Kasumi-1 (cell line): ENCODE results near the gene ZNF577.
"Not testable (repeated sequence)": the region's sequence is repeated elsewhere in the genome, so short reads cannot be mapped to it uniquely, and the experiment has no call there.

Source experiments
- DNase-seq, 2 experiments: peaks; one replicate each; lab custom pipeline; 2025; lab: John Stamatoyannopoulos, UW

ZNF577 gene

DNA sequence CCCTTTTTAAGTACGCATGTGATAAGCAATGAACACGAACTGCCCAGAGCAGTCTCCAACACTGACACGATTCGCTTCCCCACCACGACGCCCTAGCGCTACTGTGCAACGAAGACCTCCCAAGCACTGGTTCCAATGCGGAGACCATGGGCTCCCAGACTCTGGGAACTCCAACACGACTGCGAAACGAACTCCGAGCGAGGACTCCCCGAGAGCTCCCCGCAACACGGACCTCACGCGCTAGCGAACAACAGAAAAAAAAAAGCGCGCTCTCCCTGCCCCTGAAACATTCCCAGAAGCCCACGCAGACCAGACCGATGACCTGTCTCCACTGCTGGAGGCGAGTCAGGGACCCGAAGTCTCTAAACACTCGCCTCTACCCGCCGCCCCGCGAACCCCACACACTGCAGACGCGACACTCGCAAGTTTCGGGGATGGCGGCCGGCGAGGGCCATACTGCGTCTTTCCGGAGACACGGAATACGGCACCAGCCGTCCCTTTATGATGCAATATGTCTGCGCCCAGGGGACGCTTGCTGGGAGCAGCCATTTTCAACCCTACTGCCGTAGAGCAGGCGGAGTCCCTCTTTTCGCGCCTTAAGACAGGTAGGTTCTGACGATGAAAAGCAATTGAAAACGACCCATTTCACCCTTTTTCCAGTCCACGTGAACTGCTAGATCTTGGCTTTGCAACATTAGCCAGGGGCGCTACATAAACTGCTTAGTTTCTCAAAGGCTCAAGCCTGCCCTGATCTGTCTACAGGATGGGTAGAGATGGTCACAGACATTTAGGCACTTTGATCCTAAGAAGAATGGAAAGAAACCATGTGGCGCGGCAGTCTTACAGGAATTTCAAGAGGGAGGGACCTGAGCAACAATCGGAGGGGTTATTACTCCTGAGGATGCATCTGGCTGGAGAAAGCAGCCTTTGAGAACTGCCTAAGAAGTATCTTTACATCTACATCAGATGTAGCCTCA, at the start of gene ZNF577:
Gene ZNF577, minus strand, starts transcription at position 430 of the 977 bp plus-strand sequence. CDS start 7,569 bp downstream, outside the sequence.
- DNase-seq: no peak

DNA sequence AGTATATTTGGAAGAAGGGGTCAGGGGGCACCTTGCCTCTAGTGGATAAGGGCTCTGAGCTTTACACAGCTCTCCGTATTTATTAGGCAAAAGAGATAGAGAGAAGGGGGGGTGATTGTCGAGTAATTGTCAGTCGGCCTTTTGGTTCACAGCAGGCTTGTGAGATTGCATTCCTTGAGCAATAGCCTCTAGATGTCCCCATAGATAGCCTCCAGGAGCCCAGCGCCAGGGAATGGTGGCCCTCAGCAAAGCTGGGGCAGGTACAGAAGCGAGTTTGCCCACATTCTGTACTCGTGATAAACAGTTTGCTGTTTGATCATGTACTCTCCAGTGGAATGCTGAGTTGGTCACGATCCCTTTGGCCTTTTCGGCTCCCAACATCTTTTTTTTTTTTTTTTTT, 44.2 kb upstream of the ZNF577 start:
- DNase-seq: no peak

DNA sequence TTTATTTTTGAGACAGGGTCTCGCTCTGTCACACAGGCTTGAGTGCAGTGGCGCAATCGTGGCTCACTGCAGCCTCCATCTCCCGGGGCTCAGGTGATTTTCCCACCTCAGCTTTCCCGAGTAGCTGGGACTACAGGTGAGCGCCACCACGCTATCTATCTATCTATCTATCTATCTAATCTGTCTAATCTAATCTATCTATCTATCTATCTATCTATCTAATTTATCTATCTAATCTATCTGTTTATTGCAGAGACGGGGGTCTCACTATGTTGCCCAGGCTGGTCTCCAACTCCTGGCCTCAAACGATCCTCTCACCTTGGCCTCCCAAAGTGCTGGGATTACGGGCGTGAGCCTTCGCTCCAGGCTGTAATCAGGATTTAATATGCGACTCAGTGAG, 40.1 kb upstream of the ZNF577 start:
- no peak for DNase-seq

DNA sequence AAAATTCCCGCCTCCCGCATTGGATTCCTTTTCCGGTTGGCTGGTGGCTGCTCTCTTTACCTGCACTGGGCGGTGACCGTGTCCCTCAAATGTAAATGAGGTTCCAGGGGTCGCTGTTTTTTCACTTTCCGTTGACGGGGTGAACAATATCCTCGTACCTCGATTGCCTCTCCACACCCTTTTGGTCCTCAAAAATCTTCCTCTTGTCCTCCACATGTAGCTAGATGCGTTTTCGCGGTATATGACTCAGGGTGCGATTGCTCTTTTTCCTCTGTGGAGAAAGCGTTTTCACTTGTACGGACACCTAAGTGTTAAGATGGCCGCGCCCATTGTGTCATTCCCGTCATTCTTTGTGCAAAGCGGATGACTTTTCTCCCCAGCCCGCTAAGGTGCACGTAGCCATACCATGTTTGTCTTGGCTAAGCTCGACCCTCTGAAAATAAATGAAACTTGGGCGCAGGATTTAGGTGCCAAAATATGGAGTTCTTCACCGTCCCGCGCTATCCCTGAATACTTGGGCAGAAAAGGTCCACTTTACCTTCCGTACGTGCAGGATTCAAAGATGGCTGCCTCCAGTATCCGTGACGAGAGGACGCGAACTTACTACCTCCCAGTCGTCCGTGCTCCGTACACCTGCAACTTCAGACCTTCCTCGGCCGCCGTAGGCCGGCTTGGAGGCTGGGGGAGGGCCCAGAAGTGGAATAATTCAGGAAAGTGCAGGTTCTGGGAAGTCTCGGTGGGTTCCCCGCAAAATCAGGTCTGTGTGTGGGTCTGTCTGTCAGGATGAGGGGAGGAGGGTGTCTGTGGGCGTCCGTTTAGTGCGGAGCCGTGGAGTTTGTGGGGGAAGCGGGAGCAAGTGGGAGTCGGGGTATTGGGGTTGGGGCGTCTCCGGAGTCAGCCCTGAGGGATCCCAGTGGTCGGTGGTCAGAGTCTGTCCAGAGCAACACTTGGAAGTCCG, 39.3 kb upstream of the ZNF577 start, which contains the start of gene ZNF613:
Gene ZNF613, plus strand, starts transcription at position 689 of the 958 bp plus-strand sequence. CDS start 8,749 bp downstream, outside the sequence.
- DNase-seq: peak; percentile 44 to 61

DNA sequence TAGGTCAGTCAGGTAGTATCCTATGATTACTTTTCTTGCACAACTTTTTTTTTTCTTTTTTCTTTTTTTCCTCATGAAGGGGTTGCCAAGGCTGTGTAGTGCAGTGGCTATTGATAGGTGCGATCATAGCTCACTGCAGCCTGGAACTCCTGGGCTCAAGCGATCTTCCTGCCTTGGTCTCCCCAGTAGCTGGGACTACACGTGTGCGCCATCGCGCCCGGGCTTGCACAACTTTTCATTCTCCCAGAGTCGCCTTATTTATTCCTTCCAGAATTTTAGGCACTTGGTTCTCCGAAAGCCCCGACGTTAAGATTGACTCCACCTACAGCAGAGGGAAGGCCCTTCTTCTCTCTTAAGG, 38.7 kb upstream of the ZNF577 start:
- DNase-seq: no peak

DNA sequence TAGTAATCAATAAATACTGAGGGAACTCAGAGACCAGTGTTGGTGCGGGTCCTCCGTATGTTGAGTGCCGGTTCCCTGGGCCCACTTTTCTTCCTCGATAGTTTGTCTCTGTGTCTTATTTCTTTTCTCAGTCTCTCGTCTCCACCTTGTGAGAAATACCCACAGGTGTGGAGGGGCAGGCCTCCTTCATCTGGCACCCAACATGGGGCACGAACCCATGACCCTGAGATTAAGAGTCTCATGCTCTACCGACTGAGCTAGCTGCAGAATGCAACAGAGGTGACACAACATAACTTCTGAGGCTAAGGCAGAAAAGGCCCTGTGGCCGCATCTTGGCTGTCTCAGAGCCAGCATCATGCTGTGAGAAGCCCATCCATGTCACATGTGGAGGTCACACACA, 34.2 kb upstream of the ZNF577 start:
- DNase-seq: no peak

DNA sequence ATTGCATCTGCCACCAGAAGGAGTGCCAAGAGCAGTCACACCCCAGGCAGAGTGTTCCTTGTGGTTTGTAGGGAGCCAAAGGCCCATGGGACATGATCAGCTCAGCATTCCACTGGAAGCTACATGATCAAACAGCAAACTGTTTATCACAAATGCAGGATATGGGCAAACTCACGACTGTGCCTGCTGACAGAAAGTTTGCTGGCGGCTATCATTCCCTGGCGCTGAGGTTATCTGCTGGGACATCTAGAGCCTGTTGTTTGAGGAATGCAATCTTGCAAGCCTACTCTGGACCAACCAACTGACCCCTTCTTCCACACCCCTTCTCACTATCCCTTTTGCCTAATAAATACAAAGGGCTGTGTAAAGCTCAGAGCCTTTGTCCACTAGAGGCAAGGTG, 31.9 kb upstream of the ZNF577 start:
- no peak for DNase-seq

DNA sequence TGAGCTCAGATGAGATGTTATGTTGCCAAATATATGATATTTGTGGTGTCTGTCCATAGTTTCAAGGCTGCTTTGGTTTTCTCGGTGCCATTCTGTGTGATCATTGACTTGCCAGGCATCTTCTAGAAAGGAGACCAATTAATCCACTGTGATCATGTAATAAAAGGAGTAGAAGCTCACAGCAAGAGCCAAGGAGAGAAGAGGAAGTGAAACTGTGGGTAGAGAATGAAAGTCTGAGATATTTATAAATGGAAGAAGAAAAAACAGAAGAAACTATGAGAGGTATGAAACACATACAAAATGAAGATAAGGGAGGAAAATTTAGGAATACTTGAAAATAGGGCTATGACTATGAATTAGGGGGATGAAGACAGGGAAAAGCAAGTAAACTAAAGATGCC, 28.4 kb upstream of the ZNF577 start:
- no peak for DNase-seq

DNA sequence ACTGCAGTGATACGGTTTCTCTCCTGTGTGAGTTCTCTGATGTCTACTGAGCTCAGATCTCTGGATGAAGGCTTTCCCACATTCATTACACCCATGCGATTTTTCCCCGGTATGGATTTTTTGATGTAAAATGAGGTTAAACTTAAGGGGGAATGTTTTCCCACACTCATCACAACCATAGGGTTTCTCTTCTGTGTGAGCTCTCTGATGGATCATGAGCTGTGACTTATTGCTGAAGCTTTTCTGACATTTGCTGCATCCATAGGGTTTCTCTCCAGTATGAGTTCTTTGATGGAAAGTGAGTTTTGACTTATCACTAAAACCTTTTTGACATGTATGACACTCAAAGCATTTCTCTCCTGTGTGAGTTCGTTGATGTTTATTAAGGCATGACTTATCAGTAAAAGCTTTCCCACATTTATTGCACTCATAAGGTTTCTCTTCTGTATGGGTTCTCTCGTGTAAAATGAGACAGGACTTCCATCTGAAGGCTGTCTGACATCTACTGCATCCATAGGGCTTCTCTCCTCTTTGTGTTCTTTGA, 27.6 kb upstream of the ZNF577 start:
- DNase-seq: no peak

DNA sequence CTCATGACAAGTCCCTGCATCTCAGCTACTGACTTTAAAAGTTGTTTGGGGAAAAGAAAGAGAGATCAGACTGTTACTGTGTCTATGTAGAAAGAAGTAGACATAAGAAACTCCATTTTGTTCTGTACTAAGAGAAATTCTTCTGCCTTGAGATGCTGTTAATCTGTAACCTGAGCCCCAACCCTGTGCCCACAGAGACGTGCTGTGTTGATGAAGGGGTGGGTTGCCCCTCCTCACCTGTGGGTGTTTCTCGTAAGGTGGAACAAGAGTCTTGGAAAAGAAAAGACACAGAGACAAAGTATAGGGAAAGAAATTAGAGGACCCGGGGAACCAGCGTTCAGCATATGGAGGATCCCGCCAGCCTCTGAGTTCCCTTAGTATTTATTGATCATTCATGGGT, 20.2 kb upstream of the ZNF577 start:
- DNase-seq: not testable (repeated sequence)

DNA sequence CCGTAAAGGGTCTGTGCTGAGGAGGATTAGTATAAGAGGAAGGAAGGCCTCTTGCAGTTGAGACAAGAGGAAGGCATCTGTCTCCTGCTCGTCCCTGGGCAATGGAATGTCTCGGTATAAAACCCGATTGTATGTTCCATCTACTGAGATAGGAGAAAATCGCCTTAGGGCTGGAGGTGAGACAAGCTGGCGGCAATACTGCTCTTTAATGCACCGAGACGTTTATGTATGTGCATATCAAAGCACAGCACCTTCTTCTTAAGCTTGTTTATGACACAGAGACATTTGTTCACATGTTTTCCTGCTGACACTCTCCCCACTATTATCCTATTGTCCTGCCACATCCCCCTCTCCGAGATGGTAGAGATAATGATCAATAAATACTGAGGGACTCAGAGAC, 18.4 kb upstream of the ZNF577 start:
- DNase-seq: not testable (repeated sequence)

DNA sequence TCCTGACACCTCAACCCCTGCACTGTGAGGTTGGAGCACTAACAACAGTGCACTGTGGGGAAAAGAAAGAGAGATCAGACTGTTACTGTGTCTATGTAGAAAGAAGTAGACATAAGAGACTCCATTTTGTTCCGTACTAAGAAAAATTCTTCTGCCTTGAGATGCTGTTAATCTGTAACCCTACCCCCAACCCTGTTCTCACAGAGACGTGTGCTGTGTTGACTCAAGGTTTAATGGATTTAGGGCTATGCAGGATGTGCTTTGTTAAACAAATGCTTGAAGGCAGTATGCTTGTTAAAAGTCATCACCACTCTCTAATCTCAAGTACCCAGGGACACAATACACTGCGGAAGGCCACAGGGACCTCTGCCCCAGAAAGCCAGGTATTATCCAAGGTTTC, 17.9 kb upstream of the ZNF577 start:
- DNase-seq: not testable (repeated sequence)

DNA sequence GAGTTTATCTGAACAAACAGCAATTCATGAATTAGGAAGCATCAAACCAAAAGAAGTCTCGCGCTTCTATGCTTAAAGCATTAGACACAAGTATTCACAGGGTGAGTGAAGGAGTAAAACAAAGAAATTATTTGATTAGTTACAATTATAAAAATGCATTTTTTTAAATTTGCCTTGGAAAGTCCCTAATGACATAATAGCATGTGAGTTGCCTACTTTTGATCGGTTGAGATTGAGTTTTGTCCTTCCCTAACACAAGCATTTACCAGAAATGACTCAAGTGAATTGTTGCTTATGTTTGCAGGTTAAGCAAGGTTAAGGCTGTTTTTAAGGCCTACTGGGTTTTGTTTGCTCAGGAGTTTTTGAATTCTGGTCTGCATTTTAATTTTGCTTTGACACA, 17.5 kb upstream of the ZNF577 start:
- no peak for DNase-seq

DNA sequence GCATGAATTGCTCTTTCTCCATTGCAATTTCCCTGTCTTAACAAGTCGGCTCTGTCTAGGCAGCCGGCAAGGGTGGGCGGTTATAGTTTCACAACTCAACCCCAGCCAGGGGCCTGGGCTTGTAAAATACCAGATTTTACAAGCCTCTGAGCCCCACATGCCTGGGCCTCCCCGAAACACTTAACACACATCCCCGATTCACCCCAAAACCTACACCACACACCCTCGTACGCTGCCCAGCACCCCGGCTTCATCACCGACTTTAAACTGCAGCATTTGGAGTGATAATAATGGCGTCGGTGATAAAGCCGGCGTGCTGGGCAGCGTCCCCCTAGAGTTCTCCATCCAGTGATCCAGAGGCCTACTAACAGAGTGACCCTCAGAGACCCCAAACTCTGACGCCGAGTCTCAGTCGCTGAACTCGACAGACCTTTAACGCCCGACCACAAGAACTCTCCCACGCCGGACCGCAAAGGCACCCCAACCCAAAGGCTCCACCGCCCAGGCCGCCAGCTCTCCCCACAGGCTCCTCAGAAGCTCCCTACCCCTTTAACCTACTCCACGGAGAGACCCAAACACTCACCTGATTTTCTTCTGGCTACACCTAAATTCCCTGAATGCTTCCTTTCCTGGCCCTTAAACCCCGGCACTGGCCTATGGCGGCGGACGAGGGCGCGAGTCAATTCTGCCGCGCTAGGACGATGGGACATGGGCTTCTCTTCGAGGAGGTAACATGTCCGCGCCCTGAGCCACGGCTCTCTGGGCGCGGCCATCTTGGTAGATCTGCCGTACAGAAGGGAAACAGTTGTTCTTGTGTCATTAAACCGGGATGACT, 16.8 kb upstream of the ZNF577 start, which contains the start of gene ZNF649:
Gene ZNF649, minus strand, starts transcription at position 687 of the 835 bp plus-strand sequence. CDS start 4,910 bp downstream, outside the sequence.
- peak; percentile 42 for DNase-seq

DNA sequence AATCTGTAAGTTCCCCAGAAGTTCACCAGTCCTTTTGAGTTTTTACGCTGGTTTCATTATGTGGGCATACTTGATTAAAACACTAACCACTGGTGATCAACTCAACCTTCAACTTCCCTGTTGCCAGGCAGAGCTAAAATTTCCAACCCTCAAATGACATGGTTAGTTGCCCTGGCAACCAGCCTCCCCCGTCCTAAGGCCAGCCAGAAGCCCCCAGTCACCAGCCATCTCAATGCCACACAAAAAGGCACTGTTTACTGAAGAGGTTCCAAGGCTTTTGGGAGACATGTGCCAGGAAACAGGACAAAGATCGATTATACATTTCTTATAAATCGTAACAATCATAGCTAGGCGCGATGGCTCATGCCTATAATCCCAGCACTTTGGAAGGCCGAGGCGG, 15.4 kb upstream of the ZNF577 start:
- DNase-seq: no peak

DNA sequence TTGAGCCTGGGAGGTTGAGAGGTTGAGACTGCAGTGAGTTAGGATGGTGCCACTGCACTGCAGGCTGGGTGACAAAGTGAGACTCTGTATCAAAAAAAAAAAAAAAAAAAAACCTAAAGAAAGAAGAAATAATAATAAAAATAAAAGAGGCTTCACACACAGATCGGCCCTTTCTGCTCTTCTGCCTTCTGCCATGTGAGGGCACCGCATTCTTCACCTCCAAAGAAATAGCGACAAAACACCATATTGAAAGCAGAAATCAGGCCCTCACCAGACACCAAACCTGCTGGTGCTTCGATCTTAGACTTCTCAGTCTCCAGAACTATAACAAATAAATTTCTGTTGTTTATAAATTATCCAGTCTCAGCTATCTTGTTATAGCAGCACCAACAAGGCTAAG, 14.1 kb upstream of the ZNF577 start:
- DNase-seq: no peak

DNA sequence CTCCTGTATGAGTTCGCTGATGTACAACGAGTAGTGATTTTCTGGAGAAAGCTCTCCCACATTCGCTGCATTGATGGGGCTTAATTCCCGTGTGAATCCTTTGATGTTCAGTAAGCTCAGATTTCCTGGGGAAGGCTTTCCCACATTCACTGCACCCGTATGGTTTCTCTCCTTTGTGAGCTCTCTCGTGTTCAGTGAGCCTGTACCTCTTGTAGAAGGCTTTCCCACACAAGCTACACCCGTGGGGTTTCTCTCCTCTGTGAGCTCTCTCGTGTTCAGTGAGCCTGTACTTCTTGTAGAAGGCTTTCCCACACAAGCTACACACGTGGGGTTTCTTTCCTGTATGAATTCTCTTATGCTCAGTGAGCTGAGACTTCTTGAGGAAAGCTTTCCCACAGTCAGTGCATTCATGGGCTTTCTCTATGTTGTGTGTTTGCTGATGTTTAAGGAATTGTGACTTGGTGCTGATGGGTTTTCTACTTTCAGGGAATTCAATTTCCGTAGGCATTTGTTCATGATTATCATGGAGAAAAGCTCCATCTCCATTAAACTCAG, 3.5 kb upstream of the ZNF577 start:
- no peak for DNase-seq

DNA sequence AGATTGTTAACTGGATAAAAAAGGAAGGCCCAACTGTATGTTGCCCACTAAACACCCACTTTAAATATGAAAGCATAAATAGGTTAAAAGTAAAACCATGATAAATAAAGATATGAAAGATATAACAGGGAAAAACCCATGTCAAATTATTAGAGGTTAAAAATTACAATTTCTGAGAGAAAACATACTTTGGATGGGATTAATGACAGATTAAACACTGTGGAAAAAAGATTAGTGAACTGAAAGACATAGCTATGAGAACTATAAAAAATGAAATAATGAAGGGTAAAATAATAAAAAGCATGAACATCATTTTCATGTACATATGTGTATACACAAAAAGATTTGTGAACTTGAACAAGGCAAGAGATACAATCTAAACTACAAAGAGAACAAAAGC, 2.2 kb upstream of the ZNF577 start:
- DNase-seq: no peak

DNA sequence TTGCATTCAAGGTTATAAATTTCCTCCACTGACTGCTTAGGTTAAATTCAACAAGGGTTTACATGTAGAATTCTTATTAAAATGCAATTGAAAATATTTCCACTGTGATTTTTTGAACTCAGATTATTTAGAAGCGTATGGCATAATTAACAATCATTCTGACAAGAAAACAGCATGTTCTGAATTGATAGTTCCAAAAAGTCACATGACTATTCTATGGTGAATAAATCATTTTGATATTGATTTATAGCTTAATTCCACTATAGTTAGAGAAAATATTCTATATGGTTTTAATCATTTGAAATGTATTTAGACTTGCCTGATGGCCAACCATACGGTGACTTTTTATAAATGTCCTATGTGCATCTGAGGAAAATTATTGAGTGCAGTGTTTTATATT, 3.0 kb downstream of the ZNF577 start:
- no peak for DNase-seq

DNA sequence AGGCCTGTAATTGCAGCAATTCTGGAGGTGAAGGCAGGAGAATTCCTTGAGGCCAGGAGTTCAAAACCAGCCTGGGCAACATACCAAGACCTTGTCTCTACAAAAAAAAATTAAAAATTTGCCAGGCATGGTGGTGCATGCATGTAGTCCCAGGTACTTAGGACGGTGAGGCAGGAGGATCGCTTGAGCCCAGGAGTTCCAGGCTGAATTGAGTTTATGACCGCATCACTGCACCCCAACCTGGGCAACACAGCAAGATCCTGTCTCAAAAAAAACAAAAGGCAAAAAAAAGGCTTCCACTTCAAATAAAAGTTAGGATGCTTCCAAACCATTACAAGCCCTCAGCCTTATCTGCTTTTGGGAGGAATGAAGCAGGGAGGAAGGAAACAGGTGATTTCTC, 5.2 kb downstream of the ZNF577 start:
- DNase-seq: no peak

DNA sequence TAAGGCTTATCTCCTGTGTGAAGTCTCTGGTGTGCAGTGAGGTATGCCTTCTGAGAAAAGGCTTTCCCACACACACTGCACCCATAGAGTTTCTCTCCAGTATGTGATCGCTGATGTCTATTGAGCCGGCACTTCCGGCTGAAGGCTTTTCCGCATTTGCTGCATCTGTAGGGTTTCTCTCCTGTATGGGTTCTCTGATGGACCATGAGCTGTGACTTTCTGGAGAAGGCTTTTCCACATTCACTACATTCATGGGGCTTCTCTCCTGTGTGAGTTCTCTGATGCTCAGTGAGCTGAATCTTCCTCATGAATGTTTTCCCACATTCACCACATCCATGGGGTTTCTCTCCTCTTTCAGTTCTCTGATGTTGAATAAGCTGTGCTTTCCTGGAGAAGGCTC, 14.7 kb downstream of the ZNF577 start:
- no peak for DNase-seq
